Muscle of arm (tissue), 12 donors: ENCODE measurements around the gene MLLT1. TPM values are rescaled to one million over a fixed set of nuclear protein-coding genes. Genes with fewer than 3 reads are reported as not detected.

ENCODE experiments used
- DNase-seq: peaks from one replicate; pipeline ENCODE4 v3.0.0-alpha.2; 2013
- polyA plus RNA-seq, 12 donors: library from polyadenylated mRNA; unstranded; fragments of 120-200 nt; gene quantifications; one replicate each; pipeline ENCODE4 v1.2.1, GENCODE V29; 2013; ENCODE audit not compliant: insufficient read length in 12 of 12

Gene MLLT1
- polyA plus RNA-seq, 12 donors, result 29.1 to 63.6 (median 38.2) TPM; not detected in 1

- no peak for DNase-seq
These were observed 107.5 kb downstream of the MLLT1 start for GRCh38 chr19:6172074-6172863.

GRCh38 chr19:6167115-6167514 is 112.7 kb downstream of the MLLT1 start:
- no peak for DNase-seq

GRCh38 chr19:6164906-6165531 is 114.8 kb downstream of the MLLT1 start:
- no peak for DNase-seq

- DNase-seq, result no peak
These were observed 118.4 kb downstream of the MLLT1 start for GRCh38 chr19:6161271-6161850.

Other genes starting within 250 kb of the MLLT1 start
- gene RFX2, start 169.5 kb downstream of the MLLT1 start, polyA plus RNA-seq, result 10 to 100 TPM in 4 of 12 donors, 1 to 10 TPM in 7, not detected in 1; 3.9 to 19.9 (median 6.9) TPM
- 1 to 10 TPM in 4 of 12 donors, under 1 TPM in 5, not detected in 3; 0.12 to 1.9 (median 0.73) TPM for gene ACSBG2, start 144.3 kb downstream of the MLLT1 start, polyA plus RNA-seq
- gene ACER1, start 53.6 kb upstream of the MLLT1 start, polyA plus RNA-seq, result under 1 TPM in 6 of 12 donors, not detected in 6; 0.11 to 0.30 (median 0.15) TPM
- gene CLPP, start 81.6 kb upstream of the MLLT1 start, polyA plus RNA-seq, result 10 to 100 TPM in 11 of 12 donors, not detected in 1; 39.5 to 85.3 (median 53.2) TPM
- gene ALKBH7, start 92.8 kb upstream of the MLLT1 start, polyA plus RNA-seq, result 100 to 1,000 TPM in 2 of 12 donors, 10 to 100 TPM in 9, not detected in 1; 35.2 to 126 (median 63.2) TPM
- gene PSPN, start 96.0 kb upstream of the MLLT1 start, polyA plus RNA-seq, result 1 to 10 TPM in 5 of 12 donors, under 1 TPM in 5, not detected in 2; 0.58 to 1.2 (median 0.94) TPM
- 10 to 100 TPM in 11 of 12 donors, not detected in 1; 42.7 to 96.6 (median 51.0) TPM for gene GTF2F1, start 113.2 kb upstream of the MLLT1 start, polyA plus RNA-seq
- gene KHSRP, start 144.8 kb upstream of the MLLT1 start, polyA plus RNA-seq, result 100 to 1,000 TPM in 11 of 12 donors, not detected in 1; 143 to 261 (median 177) TPM
- gene SLC25A41, start 153.8 kb upstream of the MLLT1 start, polyA plus RNA-seq, result 1 to 10 TPM in 1 of 12 donors, under 1 TPM in 8, not detected in 3; 0.24 to 1.7 (median 0.48) TPM
- 10 to 100 TPM in 11 of 12 donors, not detected in 1; 25.5 to 44.6 (median 31.5) TPM for gene SLC25A23, start 179.8 kb upstream of the MLLT1 start, polyA plus RNA-seq
- 10 to 100 TPM in 1 of 12 donors, 1 to 10 TPM in 2, under 1 TPM in 4, not detected in 5; 0.17 to 18.2 (median 0.55) TPM for gene CRB3, start 184.3 kb upstream of the MLLT1 start, polyA plus RNA-seq
- 1 to 10 TPM in 4 of 12 donors, under 1 TPM in 6, not detected in 2; 0.50 to 9.1 (median 0.61) TPM for gene DENND1C, start 201.8 kb upstream of the MLLT1 start, polyA plus RNA-seq
- gene TUBB4A, start 222.3 kb upstream of the MLLT1 start, polyA plus RNA-seq, result 1 to 10 TPM in 3 of 12 donors, under 1 TPM in 8, not detected in 1; 0.19 to 9.9 (median 0.62) TPM